K562 (cell line): Measurements from ENCODE around the gene UBL5. TPM values are rescaled to one million over a fixed set of nuclear protein-coding genes. Genes with fewer than 3 reads are reported as not detected.

Source experiments
- ATAC-seq: fragments of 200-7000 bp; cut with Tn5 transposase; 3 replicates; pipeline ENCODE4 v1.9.1; 2020; ENCODE audit warnings: moderate library complexity
- BruUV-seq: library from RNA; stranded (reverse); fragments of 400-500 nt; replicated peaks from 2 replicates; lab custom pipeline; 2021; lab: Mats Ljungman, UMichigan
- CTCF ChIA-PET: fragments of 300-600 bp; formaldehyde crosslinking; extraction: SDS; loops from one replicate; lab custom pipeline; 2021; ENCODE audit warnings: low intra/inter-chr PET ratio; lab: Yijun Ruan, JAX
- POLR2A ChIA-PET: fragments of 300-600, 350-650 bp; sonication (Branson Sonifier 250); formaldehyde crosslinking; extraction: SDS; loops from one replicate; lab custom pipeline; 2021; ENCODE audit warnings: antibody characterized with exemption, inconsistent platforms; lab: Yijun Ruan, JAX
- DNase-seq, 4 experiments: peaks; one replicate each; pipeline versions ENCODE4 v3.0.0 to v3.0.0-alpha.2; 2011 to 2018; ENCODE audit warnings: low spot score in 3 of 4, mixed read lengths in 3 of 4; ENCODE audit errors: extremely low read depth in 1 of 4
- FAIRE-seq: peaks from 2 replicates; lab custom pipeline; 2011; peaks lifted over from hg19 to GRCh38; lab: Jason Lieb, UNC
- H2AFZ ChIP-seq: 2 replicates; pipeline ENCODE4 v1.6.0; 2011; ENCODE audit warnings: low read depth, low read length, control low read depth, inconsistent platforms
- H3K27ac ChIP-seq: fragments of 200-600 bp; 3 replicates; pipeline ENCODE4 v1.8.0; 2011; ENCODE audit warnings: low read depth, mild to moderate bottlenecking, control low read depth, inconsistent platforms, low read length, moderate library complexity, mixed read lengths; ENCODE audit errors: extremely low read depth
- H3K27me3 ChIP-seq, 2 experiments: fragments of 300-600 bp in 1 of 2; 2 replicates in 1 of 2; 3 replicates in 1 of 2; pipeline versions ENCODE4 v1.6.0 to v1.8.0; 2011; ENCODE audit warnings: inconsistent platforms in 2 of 2, low read length in 2 of 2, mild to moderate bottlenecking in 1 of 2, mixed read lengths in 1 of 2, moderate library complexity in 1 of 2; ENCODE audit not compliant: control insufficient read depth in 2 of 2, insufficient read depth in 2 of 2
- H3K36me3 ChIP-seq: fragments of 300-600 bp; 3 replicates; pipeline ENCODE4 v1.8.0; 2011; ENCODE audit warnings: mild to moderate bottlenecking, low read length, inconsistent platforms; ENCODE audit not compliant: control insufficient read depth, insufficient read depth
- H3K4me1 ChIP-seq, 2 experiments: fragments of 200-600 bp in 1 of 2; replicated peaks in 1 of 2; 2 replicates in 1 of 2; 3 replicates in 1 of 2; pipeline versions ENCODE4 v1.5.1 to v1.8.0; 2011; ENCODE audit warnings: inconsistent platforms in 2 of 2, low read length in 2 of 2, mild to moderate bottlenecking in 1 of 2, mixed read lengths in 1 of 2, moderate library complexity in 1 of 2; ENCODE audit not compliant: control insufficient read depth in 2 of 2, insufficient read depth in 2 of 2
- H3K4me2 ChIP-seq: 2 replicates; pipeline ENCODE4 v1.6.1; 2011; ENCODE audit warnings: low read length, control low read depth, inconsistent platforms, mixed read lengths; ENCODE audit not compliant: insufficient read depth
- H3K4me3 ChIP-seq: fragments of 200-600 bp; sonication (generic), shearing (Covaris generic); 2 replicates; pipeline ENCODE4 v1.5.1; 2016; ENCODE audit warnings: control low read depth, inconsistent platforms
- H3K79me2 ChIP-seq: fragments of 200-600 bp; 3 replicates; pipeline ENCODE4 v1.8.0; 2011; ENCODE audit warnings: low read length, inconsistent platforms; ENCODE audit not compliant: control insufficient read depth, insufficient read depth
- H3K9ac ChIP-seq, 2 experiments: 2 replicates each; pipeline versions ENCODE4 v1.6.0 to v1.6.1; 2011; ENCODE audit warnings: low read depth in 2 of 2, low read length in 2 of 2, control low read depth in 1 of 2, inconsistent platforms in 1 of 2, mild to moderate bottlenecking in 1 of 2, mixed read lengths in 1 of 2; ENCODE audit not compliant: insufficient read depth in 1 of 2
- H3K9me1 ChIP-seq: one replicate; pipeline ENCODE4 v1.6.0; 2011; ENCODE audit warnings: inconsistent platforms, mild to moderate bottlenecking, low read length, moderate library complexity; ENCODE audit not compliant: control insufficient read depth, insufficient read depth
- H3K9me3 ChIP-seq: replicated peaks from 2 replicates; pipeline ENCODE4 v1.5.1; 2011; ENCODE audit warnings: low read depth, low read length, inconsistent platforms; ENCODE audit not compliant: control insufficient read depth, insufficient read depth
- H4K20me1 ChIP-seq: replicated peaks from 2 replicates; pipeline ENCODE4 v1.6.1; 2011; ENCODE audit warnings: low read length, inconsistent platforms, mixed read lengths; ENCODE audit not compliant: control insufficient read depth, insufficient read depth
- DPF2 ChIP-seq: fragments of 450-650 bp; IDR thresholded peaks from 2 replicates; pipeline ENCODE4 v1.6.1; 2016
- HMGN3 ChIP-seq: IDR thresholded peaks from 2 replicates; pipeline ENCODE4 v1.6.1; 2011; ENCODE audit warnings: borderline replicate concordance, low read depth, mild to moderate bottlenecking, mixed read lengths, low read length; ENCODE audit not compliant: insufficient read length; ENCODE audit errors: extremely low read depth
- IRF1 ChIP-seq: sonication (generic); formaldehyde crosslinking; IDR thresholded peaks from 2 replicates; pipeline ENCODE4 v1.8.0; 2022; ENCODE audit warnings: missing genetic modification reagents, mild to moderate bottlenecking, borderline replicate concordance
- MEF2A ChIP-seq: IDR thresholded peaks from 2 replicates; pipeline ENCODE4 v1.6.1; 2011; ENCODE audit warnings: low read depth, mild to moderate bottlenecking, low read length, moderate library complexity; ENCODE audit not compliant: control insufficient read depth
- RNF219 ChIP-seq: fragments of 250-450 bp; sonication (Bioruptor Pico); IDR thresholded peaks from 2 replicates; pipeline ENCODE4 v1.5.0; 2022; ENCODE audit warnings: mild to moderate bottlenecking
- TAF7 ChIP-seq: fragments of 450-650 bp; IDR thresholded peaks from 2 replicates; pipeline ENCODE4 v1.6.1; 2016; ENCODE audit warnings: missing genetic modification characterization, missing compliant biosample characterization
- ZFPM2 ChIP-seq: fragments of 250-450 bp; sonication (Bioruptor Pico); IDR thresholded peaks from 2 replicates; pipeline ENCODE4 v1.5.1; 2022; ENCODE audit warnings: mild to moderate bottlenecking
- ZFX ChIP-seq: sonication (generic); formaldehyde crosslinking; IDR thresholded peaks from 2 replicates; pipeline ENCODE4 v1.8.0; 2022; ENCODE audit warnings: mild to moderate bottlenecking, missing genetic modification reagents, moderate library complexity
- ZNF699 ChIP-seq: fragments of 250-450 bp; sonication (Bioruptor Pico); IDR thresholded peaks from 2 replicates; pipeline ENCODE4 v1.8.0; 2021; ENCODE audit warnings: mild to moderate bottlenecking, moderate library complexity; ENCODE audit not compliant: insufficient replicate concordance
- ZNF77 ChIP-seq: fragments of 250-450 bp; sonication (Bioruptor Pico); IDR thresholded peaks from 2 replicates; pipeline ENCODE4 v1.5.0; 2020
- WGBS: fragments of 100-300 bp; shearing (Covaris generic); methylation state at CpG from one replicate; pipeline ENCODE4 v1.1.6; 2016; ENCODE audit warnings: low coverage, mixed read lengths; ENCODE audit not compliant: insufficient coverage; ENCODE audit errors: missing lambda C conversion rate; 5-methylcytosine and 5-hydroxymethylcytosine counted together
- in situ Hi-C: fragments of 300-500 bp; cut with MboI; formaldehyde crosslinking; loops from 4 replicates; pipeline ENCODE4 v1.15.0; 2018; ENCODE audit warnings: inconsistent platforms, mixed read lengths
- intact Hi-C: fragments of 100-400 bp; cut with micrococcal nuclease; formaldehyde crosslinking; loops from 2 replicates; pipeline ENCODE4 v1.14.2; 2022
- polyA plus RNA-seq, 8 experiments: library from polyadenylated mRNA; depleted of rRNA in 4 of 8; stranded (reverse) in 5 of 8; unstranded in 3 of 8; fragments of >200 nt; fragmentation: Nextera tagmentation in 2 of 8; fragmentation: Illumina TruSeq in 1 of 8; extraction: Ambion mirVana in 2 of 8; extraction: Trizol in 1 of 8; gene quantifications; 2 replicates each; pipeline versions ENCODE4 v1.2.1 to v1.2.3, GENCODE V29; 2011 to 2014; ENCODE audit warnings: inconsistent platforms in 1 of 8, missing spikeins in 1 of 8
- total RNA-seq, 7 experiments: library from RNA; depleted of rRNA in 6 of 7; stranded (reverse); fragments of >200 nt in 6 of 7; fragmentation: Illumina TruSeq in 2 of 7; extraction: Trizol in 2 of 7; gene quantifications; 2 replicates each; pipeline versions ENCODE4 v1.2.1 to v1.2.3, GENCODE V29; 2011 to 2021; ENCODE audit warnings: low replicate concordance in 1 of 7

Gene UBL5
- total and polyA plus RNA-seq, 9 of the 15 experiments (the other 6 are each of a cell fraction or from before 2014, with no cell fraction given) = 410 to 1,266 (median 613) TPM

GRCh38 chr19:9801976-9802375 is 25.7 kb upstream of the UBL5 start:
- ChIA-PET POLR2A (no interaction called here), CTCF (no interaction called here)
- WGBS = 74% methylated on average over 10 of the region's 10 CpGs

More at GRCh38 chr19:9801976-9802375, 25.7 kb upstream of the UBL5 start:
- peak in 2 of 4 experiments; percentile 37 to 38 for DNase-seq
- Histone ChIP-seq H3K36me3 (peaks cover 3% of the 10 kb centered on the region; the same call in 1 of the 3 replicates), H3K79me2 (no peaks in the 10 kb centered on the region), H3K9me1 (no peaks in the 10 kb centered on the region), H3K9me3 (no peaks in the 10 kb centered on the region), H3K4me1 (no peaks in the 10 kb centered on the region), H3K4me3 (no peak overlapping the region), H3K4me2 (no peak overlapping the region), H2AFZ (no peak overlapping the region), H3K27me3 (no peaks in the 10 kb centered on the region), H4K20me1 (no peaks in the 10 kb centered on the region), H3K9ac (no peak overlapping the region), H3K27ac (no peak overlapping the region)
- in situ Hi-C loops = no loop called here
- TF ChIP-seq DPF2 = no peak
- no peak for TF ChIP-seq ZNF699 (CRISPR knock-in tag)
- TF ChIP-seq ZNF77 (CRISPR knock-in tag) = no peak
- TF ChIP-seq HMGN3 = no peak
- TF ChIP-seq ZFPM2 (CRISPR knock-in tag) = no peak
- TF ChIP-seq TAF7 = no peak
- no peak for TF ChIP-seq MEF2A
- no peak for TF ChIP-seq ZFX (CRISPR knock-in tag)
- TF ChIP-seq RNF219 (CRISPR knock-in tag) = no peak
- no peak for TF ChIP-seq IRF1 (CRISPR knock-in tag)
- no TSS peak for BruUV-seq
- intact Hi-C loops = no loop called here
- ATAC-seq = peak; percentile 53; the same call in 2 of the 3 replicates
- no peak for FAIRE-seq
